K562 (cell line): Measurements from ENCODE around the gene PRKCG. TPM values are rescaled to one million over a fixed set of nuclear protein-coding genes. Genes with fewer than 3 reads are reported as not detected.
A peak's percentile ranks its signal among the peaks of the same experiment; 100 is the strongest.

ENCODE experiments used
- ATAC-seq: fragments of 200-7000 bp; cut with Tn5 transposase; 3 replicates; pipeline ENCODE4 v1.9.1; 2020; ENCODE audit warnings: moderate library complexity
- BruUV-seq: library from RNA; stranded (reverse); fragments of 400-500 nt; replicated peaks from 2 replicates; lab custom pipeline; 2021; lab: Mats Ljungman, UMichigan
- CTCF ChIA-PET: fragments of 300-600 bp; formaldehyde crosslinking; extraction: SDS; loops from one replicate; lab custom pipeline; 2021; ENCODE audit warnings: low intra/inter-chr PET ratio; lab: Yijun Ruan, JAX
- POLR2A ChIA-PET: fragments of 300-600, 350-650 bp; sonication (Branson Sonifier 250); formaldehyde crosslinking; extraction: SDS; loops from one replicate; lab custom pipeline; 2021; ENCODE audit warnings: antibody characterized with exemption, inconsistent platforms; lab: Yijun Ruan, JAX
- DNase-seq, 4 experiments: peaks; one replicate each; pipeline versions ENCODE4 v3.0.0 to v3.0.0-alpha.2; 2011 to 2018; ENCODE audit warnings: low spot score in 3 of 4, mixed read lengths in 3 of 4; ENCODE audit errors: extremely low read depth in 1 of 4
- FAIRE-seq: peaks from 2 replicates; lab custom pipeline; 2011; peaks lifted over from hg19 to GRCh38; lab: Jason Lieb, UNC
- H2AFZ ChIP-seq: 2 replicates; pipeline ENCODE4 v1.6.0; 2011; ENCODE audit warnings: low read depth, low read length, control low read depth, inconsistent platforms
- H3K27ac ChIP-seq: fragments of 200-600 bp; 3 replicates; pipeline ENCODE4 v1.8.0; 2011; ENCODE audit warnings: low read depth, mild to moderate bottlenecking, control low read depth, inconsistent platforms, low read length, moderate library complexity, mixed read lengths; ENCODE audit errors: extremely low read depth
- H3K27me3 ChIP-seq, 2 experiments: fragments of 300-600 bp in 1 of 2; 2 replicates in 1 of 2; 3 replicates in 1 of 2; pipeline versions ENCODE4 v1.6.0 to v1.8.0; 2011; ENCODE audit warnings: inconsistent platforms in 2 of 2, low read length in 2 of 2, mild to moderate bottlenecking in 1 of 2, mixed read lengths in 1 of 2, moderate library complexity in 1 of 2; ENCODE audit not compliant: control insufficient read depth in 2 of 2, insufficient read depth in 2 of 2
- H3K36me3 ChIP-seq: fragments of 300-600 bp; 3 replicates; pipeline ENCODE4 v1.8.0; 2011; ENCODE audit warnings: mild to moderate bottlenecking, low read length, inconsistent platforms; ENCODE audit not compliant: control insufficient read depth, insufficient read depth
- H3K4me1 ChIP-seq, 2 experiments: fragments of 200-600 bp in 1 of 2; replicated peaks in 1 of 2; 2 replicates in 1 of 2; 3 replicates in 1 of 2; pipeline versions ENCODE4 v1.5.1 to v1.8.0; 2011; ENCODE audit warnings: inconsistent platforms in 2 of 2, low read length in 2 of 2, mild to moderate bottlenecking in 1 of 2, mixed read lengths in 1 of 2, moderate library complexity in 1 of 2; ENCODE audit not compliant: control insufficient read depth in 2 of 2, insufficient read depth in 2 of 2
- H3K4me2 ChIP-seq: 2 replicates; pipeline ENCODE4 v1.6.1; 2011; ENCODE audit warnings: low read length, control low read depth, inconsistent platforms, mixed read lengths; ENCODE audit not compliant: insufficient read depth
- H3K4me3 ChIP-seq: fragments of 200-600 bp; sonication (generic), shearing (Covaris generic); 2 replicates; pipeline ENCODE4 v1.5.1; 2016; ENCODE audit warnings: control low read depth, inconsistent platforms
- H3K79me2 ChIP-seq: fragments of 200-600 bp; 3 replicates; pipeline ENCODE4 v1.8.0; 2011; ENCODE audit warnings: low read length, inconsistent platforms; ENCODE audit not compliant: control insufficient read depth, insufficient read depth
- H3K9ac ChIP-seq, 2 experiments: 2 replicates each; pipeline versions ENCODE4 v1.6.0 to v1.6.1; 2011; ENCODE audit warnings: low read depth in 2 of 2, low read length in 2 of 2, control low read depth in 1 of 2, inconsistent platforms in 1 of 2, mild to moderate bottlenecking in 1 of 2, mixed read lengths in 1 of 2; ENCODE audit not compliant: insufficient read depth in 1 of 2
- H3K9me1 ChIP-seq: one replicate; pipeline ENCODE4 v1.6.0; 2011; ENCODE audit warnings: inconsistent platforms, mild to moderate bottlenecking, low read length, moderate library complexity; ENCODE audit not compliant: control insufficient read depth, insufficient read depth
- H3K9me3 ChIP-seq: replicated peaks from 2 replicates; pipeline ENCODE4 v1.5.1; 2011; ENCODE audit warnings: low read depth, low read length, inconsistent platforms; ENCODE audit not compliant: control insufficient read depth, insufficient read depth
- H4K20me1 ChIP-seq: replicated peaks from 2 replicates; pipeline ENCODE4 v1.6.1; 2011; ENCODE audit warnings: low read length, inconsistent platforms, mixed read lengths; ENCODE audit not compliant: control insufficient read depth, insufficient read depth
- CEBPG ChIP-seq, 3 experiments: fragments of 200-800 bp in 1 of 3; sonication (Bioruptor generic) in 1 of 3; sonication (generic) in 1 of 3; formaldehyde crosslinking in 1 of 3; IDR thresholded peaks in 2 of 3; conservative IDR thresholded peaks in 1 of 3; 2 replicates each; pipeline versions ENCODE4 v1.6.1 to v1.8.0; 2016 to 2022; ENCODE audit warnings: missing compliant biosample characterization in 2 of 3, missing genetic modification characterization in 2 of 3, mild to moderate bottlenecking in 1 of 3, missing genetic modification reagents in 1 of 3
- CXXC5 ChIP-seq: fragments of 250-450 bp; sonication (Bioruptor Pico); IDR thresholded peaks from 2 replicates; pipeline ENCODE4 v1.8.0; 2022; ENCODE audit warnings: inconsistent platforms, mild to moderate bottlenecking, moderate library complexity
- FOXJ2 ChIP-seq: fragments of 200-800 bp; sonication (Bioruptor generic); IDR thresholded peaks from 2 replicates; pipeline ENCODE4 v1.6.1; 2016; ENCODE audit warnings: missing genetic modification characterization, missing compliant biosample characterization
- GABPB2 ChIP-seq: fragments of 250-450 bp; sonication (Bioruptor Pico); conservative IDR thresholded peaks from 2 replicates; pipeline ENCODE4 v1.5.1; 2021; ENCODE audit warnings: mild to moderate bottlenecking
- LARP7 ChIP-seq: fragments of 450-650 bp; IDR thresholded peaks from 2 replicates; pipeline ENCODE4 v1.6.1; 2016
- MTA2 ChIP-seq: fragments of 450-650 bp; IDR thresholded peaks from 2 replicates; pipeline ENCODE4 v1.6.1; 2016; ENCODE audit warnings: low read depth
- NR1H2 ChIP-seq: sonication (generic); formaldehyde crosslinking; IDR thresholded peaks from 2 replicates; pipeline ENCODE4 v1.4.0; 2020; ENCODE audit warnings: mild to moderate bottlenecking, missing genetic modification reagents
- POLR2A ChIP-seq: fragments of 450-650 bp; conservative IDR thresholded peaks from 2 replicates; pipeline ENCODE4 v1.6.1; 2016
- PURB ChIP-seq: sonication (generic); formaldehyde crosslinking; IDR thresholded peaks from 2 replicates; pipeline ENCODE4 v1.9.0; 2021; ENCODE audit warnings: low read depth, mild to moderate bottlenecking, missing genetic modification reagents
- SLC30A9 ChIP-seq: fragments of 250-450 bp; sonication (Bioruptor Pico); IDR thresholded peaks from 2 replicates; pipeline ENCODE4 v1.8.0; 2022; ENCODE audit warnings: mild to moderate bottlenecking, moderate library complexity
- SMAD3 ChIP-seq: fragments of 450-650 bp; formaldehyde crosslinking; conservative IDR thresholded peaks from 2 replicates; pipeline ENCODE4 v1.4.0; 2020; ENCODE audit warnings: mild to moderate bottlenecking
- ZBTB12 ChIP-seq: fragments of 250-450 bp; sonication (Bioruptor Pico); IDR thresholded peaks from 2 replicates; pipeline ENCODE4 v1.4.0; 2020
- ZBTB49 ChIP-seq: sonication (generic); formaldehyde crosslinking; IDR thresholded peaks from 2 replicates; pipeline ENCODE4 v1.8.0; 2022; ENCODE audit warnings: missing genetic modification reagents, mild to moderate bottlenecking, borderline replicate concordance
- WGBS: fragments of 100-300 bp; shearing (Covaris generic); methylation state at CpG from one replicate; pipeline ENCODE4 v1.1.6; 2016; ENCODE audit warnings: low coverage, mixed read lengths; ENCODE audit not compliant: insufficient coverage; ENCODE audit errors: missing lambda C conversion rate; 5-methylcytosine and 5-hydroxymethylcytosine counted together
- in situ Hi-C: fragments of 300-500 bp; cut with MboI; formaldehyde crosslinking; loops from 4 replicates; pipeline ENCODE4 v1.15.0; 2018; ENCODE audit warnings: inconsistent platforms, mixed read lengths
- intact Hi-C: fragments of 100-400 bp; cut with micrococcal nuclease; formaldehyde crosslinking; loops from 2 replicates; pipeline ENCODE4 v1.14.2; 2022
- polyA plus RNA-seq, 8 experiments: library from polyadenylated mRNA; depleted of rRNA in 4 of 8; stranded (reverse) in 5 of 8; unstranded in 3 of 8; fragments of >200 nt; fragmentation: Nextera tagmentation in 2 of 8; fragmentation: Illumina TruSeq in 1 of 8; extraction: Ambion mirVana in 2 of 8; extraction: Trizol in 1 of 8; gene quantifications; 2 replicates each; pipeline versions ENCODE4 v1.2.1 to v1.2.3, GENCODE V29; 2011 to 2014; ENCODE audit warnings: inconsistent platforms in 1 of 8, missing spikeins in 1 of 8
- total RNA-seq, 7 experiments: library from RNA; depleted of rRNA in 6 of 7; stranded (reverse); fragments of >200 nt in 6 of 7; fragmentation: Illumina TruSeq in 2 of 7; extraction: Trizol in 2 of 7; gene quantifications; 2 replicates each; pipeline versions ENCODE4 v1.2.1 to v1.2.3, GENCODE V29; 2011 to 2021; ENCODE audit warnings: low replicate concordance in 1 of 7

Gene PRKCG
- total and polyA plus RNA-seq, 9 of the 15 experiments (the other 6 are each of a cell fraction or from before 2014, with no cell fraction given): not detected

GRCh38 chr19:53844849-53845246, 37.1 kb upstream of the PRKCG start:
- H3K9me3 ChIP-seq: no peaks in the 10 kb centered on the region
- no peak overlapping the region for H3K27ac ChIP-seq
- ChIA-PET CTCF (no interaction called here), POLR2A (no interaction called here)
- no peaks in the 10 kb centered on the region for H3K9me1 ChIP-seq
- no TSS peak for BruUV-seq
- peaks cover 0 to 4% of the 10 kb centered on the region in 2 experiments; a peak in 2 of 5 replicates for H3K4me1 ChIP-seq
- intact Hi-C loops (loop anchor here (10.0 kb wide), 1 partner anchor 50 kb away; no protein-coding TSS in a partner anchor), in situ Hi-C loops (loop anchor here (5.0 kb wide), 1 partner anchor 177 kb away; no protein-coding TSS in a partner anchor)
- 41% methylated on average over 9 of the region's 9 CpGs for WGBS
- no peaks in the 10 kb centered on the region for H3K79me2 ChIP-seq
- ATAC-seq: no peak
- no peak for DNase-seq
- H3K4me2 ChIP-seq: no peak overlapping the region
- no peak for FAIRE-seq
- no peak overlapping the region for H2AFZ ChIP-seq
- no peak overlapping the region for H3K4me3 ChIP-seq
- H3K36me3 ChIP-seq: no peaks in the 10 kb centered on the region
- no peak overlapping the region for H3K9ac ChIP-seq
- TF ChIP-seq SMAD3: no peak
- no peak for TF ChIP-seq CEBPG (CRISPR knock-in tag; IDR thresholded peaks at IDR 0.05)
- TF ChIP-seq CEBPG (tag; conservative IDR thresholded peaks at IDR 0.05 in 1 of 2, IDR thresholded peaks at IDR 0.05 in 1 of 2): peak in 1 of 2 experiments; percentile 33; a peak in 1 of 4 replicates
- no peaks in the 10 kb centered on the region; the same call in 1 of the 2 replicates for H4K20me1 ChIP-seq
- H3K27me3 ChIP-seq: peaks cover 3 to 23% of the 10 kb centered on the region in 2 experiments; a peak in 4 of 5 replicates

GRCh38 chr19:53847555-53847954, 34.4 kb upstream of the PRKCG start:
- H3K4me2 ChIP-seq: no peak overlapping the region
- no peak for FAIRE-seq
- 2% methylated on average over 8 of the region's 8 CpGs for WGBS
- intact Hi-C loops: loop anchor here (10.0 kb wide), 1 partner anchor 53 kb away; no protein-coding TSS in a partner anchor
- H4K20me1 ChIP-seq: no peaks in the 10 kb centered on the region; the same call in 1 of the 2 replicates
- H3K79me2 ChIP-seq: no peaks in the 10 kb centered on the region
- CTCF ChIA-PET: no interaction called here
- H3K27me3 ChIP-seq: peaks cover 3 to 23% of the 10 kb centered on the region in 2 experiments; a peak in 4 of 5 replicates
- no TSS peak for BruUV-seq
- no peak for DNase-seq
- H3K4me1 ChIP-seq: peaks cover 0 to 3% of the 10 kb centered on the region in 2 experiments; a peak in 1 of 5 replicates
- in situ Hi-C loops: no loop called here
- H3K9ac ChIP-seq: no peak overlapping the region
- ATAC-seq: no peak
- H2AFZ ChIP-seq: no peak overlapping the region
- H3K36me3 ChIP-seq: no peaks in the 10 kb centered on the region
- H3K4me3 ChIP-seq: no peak overlapping the region
- POLR2A ChIA-PET: no interaction called here
- H3K27ac ChIP-seq: no peak overlapping the region
- no peaks in the 10 kb centered on the region for H3K9me1 ChIP-seq
- H3K9me3 ChIP-seq: no peaks in the 10 kb centered on the region
- TF ChIP-seq NR1H2 (CRISPR knock-in tag) (no peak), FOXJ2 (tag) (no peak), MTA2 (no peak), POLR2A (no peak), ZBTB12 (no peak), GABPB2 (CRISPR knock-in tag) (no peak), LARP7 (no peak), SLC30A9 (CRISPR knock-in tag) (no peak), ZBTB49 (CRISPR knock-in tag) (no peak), PURB (CRISPR knock-in tag) (no peak), CEBPG (CRISPR knock-in tag; IDR thresholded peaks at IDR 0.05) (no peak), CEBPG (tag; conservative IDR thresholded peaks at IDR 0.05 in 1 of 2, IDR thresholded peaks at IDR 0.05 in 1 of 2) (no peak), CXXC5 (no peak)
